Measurements from ENCODE around the gene ZNF784. TPM values are rescaled to one million over a fixed set of nuclear protein-coding genes. Genes with fewer than 3 reads are reported as not detected.
A peak's percentile ranks its signal among the peaks of the same experiment; 100 is the strongest.

The ZNF784 gene
- total and polyA plus RNA-seq, 2 of the 8 experiments (the other 6 are each of a cell fraction or from before 2014, with no cell fraction given), result 6.5 to 8.0 TPM

- CTCF ChIA-PET (ENCODE audit: partially characterized antibody), result interaction anchor here (2.6 to 2.7 kb wide), 2 partner anchors 8 to 35 kb away, joined by 10 to 12 read pairs; partner anchors contain the start of gene ZNF865
- no peak overlapping the region for H3K27ac ChIP-seq (ENCODE audit: low read depth, low read length)
- 78% methylated on average over 9 of the region's 9 CpGs; no CpG with 5 or more reads in 1 of the 2 experiments for WGBS, 2 experiments (ENCODE audit: extremely low coverage in 1 of 2, insufficient coverage in 1 of 2, insufficient read length in 1 of 2, insufficient replicate concordance in 2 of 2, low coverage in 1 of 2, low lambda C conversion rate in 2 of 2, missing lambda C conversion rate in 1 of 2)
- TF ChIP-seq TCF12 (IDR thresholded peaks at IDR 0.05; ENCODE audit: low read depth, low read length) (no peak), CBX8 (IDR thresholded peaks at IDR 0.05; ENCODE audit: borderline replicate concordance, low read depth, low read length) (no peak), KDM4A (IDR thresholded peaks at IDR 0.05; ENCODE audit: low read depth, low read length, severe bottlenecking) (no peak), JUND (IDR thresholded peaks at IDR 0.05; ENCODE audit: low read length) (no peak), SP1 (IDR thresholded peaks at IDR 0.05; ENCODE audit: low read depth, low read length) (no peak), NRF1 (IDR thresholded peaks at IDR 0.05; ENCODE audit: low read depth, low read length) (no peak), CTCF (IDR thresholded peaks at IDR 0.05; ENCODE audit: control extremely low read depth in 1 of 3, insufficient read depth in 1 of 3, low read depth in 1 of 3, low read length in 3 of 3) (no peak), RFX5 (IDR thresholded peaks at IDR 0.05; ENCODE audit: borderline replicate concordance, low read depth, low read length) (no peak), MAFK (IDR thresholded peaks at IDR 0.05; ENCODE audit: low read depth, low read length) (no peak), PHF8 (conservative IDR thresholded peaks at IDR 0.05; ENCODE audit: low read depth, low read length) (no peak), CREB1 (IDR thresholded peaks at IDR 0.05) (no peak)
These were observed 26.3 kb downstream of the ZNF784 start for GRCh38 chr19:55598034-55598433.

More at GRCh38 chr19:55598034-55598433, 26.3 kb downstream of the ZNF784 start:
- H2BK20ac ChIP-seq (ENCODE audit: low read length), result no peak overlapping the region
- H3K9ac ChIP-seq (replicated peaks in 1 of 4; ENCODE audit: extremely low read depth in 1 of 4, low read depth in 3 of 4, low read length in 3 of 4), result no peak overlapping the region
- peaks cover 0 to 3% of the 10 kb centered on the region in 2 experiments; a peak in 2 of 4 replicates for H3K79me2 ChIP-seq (ENCODE audit: control insufficient read depth in 1 of 2, insufficient read depth in 2 of 2, low read length in 2 of 2)
- H2AFZ ChIP-seq (ENCODE audit: low read length), result no peak overlapping the region
- no peak overlapping the region; the same call in 1 of the 2 replicates for H3K18ac ChIP-seq (ENCODE audit: extremely low read depth, low read length)
- H3K23ac ChIP-seq (ENCODE audit: insufficient read length), result no peak overlapping the region
- H2BK120ac ChIP-seq (replicated peaks; ENCODE audit: low read depth, low read length), result no peak overlapping the region
- no peak overlapping the region for H4K8ac ChIP-seq (ENCODE audit: extremely low read depth, insufficient read depth, low read length)
- 0 out of 2 replicates have a peak overlapping the region, but pooled peaks have one; percentile 63 for H2BK12ac ChIP-seq (ENCODE audit: low read depth, low read length)
- peaks cover 0 to 11% (median 6%) of the 10 kb centered on the region in 4 experiments; a peak in 5 of 7 replicates for H3K4me1 ChIP-seq (replicated peaks in 1 of 4; ENCODE audit: control insufficient read depth in 3 of 4, insufficient read depth in 4 of 4, low read length in 3 of 4)
- H3K4me3 ChIP-seq (ENCODE audit: extremely low read depth in 1 of 4, insufficient read depth in 2 of 4, low read depth in 3 of 4, low read length in 4 of 4), result peak overlapping the region in 3 of 4 experiments; percentile 25 to 78 (median 42); a peak in 5 of 8 replicates
- H3K79me1 ChIP-seq (ENCODE audit: low read depth, low read length), result peaks cover 3% of the 10 kb centered on the region
- no peak overlapping the region for H3K56ac ChIP-seq (replicated peaks; ENCODE audit: insufficient read length, low read depth, low read length)
- no peak overlapping the region for H4K91ac ChIP-seq (replicated peaks; ENCODE audit: insufficient read length, low read length)
- H4K5ac ChIP-seq (ENCODE audit: insufficient read length, low read depth, low read length), result no peak overlapping the region
- H3K14ac ChIP-seq (ENCODE audit: insufficient read length), result no peak overlapping the region
- peaks cover 0 to 10% (median 8%) of the 10 kb centered on the region in 4 experiments; a peak in 3 of 8 replicates for H3K36me3 ChIP-seq (ENCODE audit: control insufficient read depth in 2 of 4, insufficient read depth in 4 of 4, low read length in 3 of 4)
- FAIRE-seq (peak; percentile 58), DNase-seq (ENCODE audit: low read depth in 1 of 2, low spot score in 2 of 2) (peak in 1 of 2 experiments; percentile 48)
- no peak overlapping the region for H2AK5ac ChIP-seq (ENCODE audit: low read depth, low read length)
- no peak overlapping the region for H2BK15ac ChIP-seq (ENCODE audit: low read length)
- POLR2A ChIA-PET (ENCODE audit: partially characterized antibody), result interaction anchor here (1.0 to 3.7 kb wide), 16 partner anchors 10 to 191 kb away, joined by 3 to 42 read pairs (median 8); partner anchors contain the start of genes NAT14, U2AF2, UBE2S and ZNF579
- no peaks in the 10 kb centered on the region for H3K9me3 ChIP-seq (ENCODE audit: insufficient read depth in 2 of 2, low read depth in 1 of 2, low read length in 1 of 2)
- H3K4me2 ChIP-seq (ENCODE audit: insufficient read depth in 1 of 2, low read depth in 2 of 2, low read length in 2 of 2), result peak overlapping the region; percentile 52 to 72; a peak in 3 of 4 replicates
- peak overlapping the region; percentile 66; the same call in 1 of the 2 replicates for H2BK5ac ChIP-seq (ENCODE audit: low read depth, low read length)
- H3K4ac ChIP-seq (replicated peaks; ENCODE audit: insufficient read length, low read depth, low read length), result no peak overlapping the region
- peaks cover 10% of the 10 kb centered on the region; the same call in 1 of the 2 replicates for H3K23me2 ChIP-seq (ENCODE audit: low read depth, low read length)
- H4K20me1 ChIP-seq (replicated peaks in 1 of 2; ENCODE audit: control insufficient read depth in 1 of 2, insufficient read depth in 2 of 2, low read length in 2 of 2), result peaks cover 0 to 2% of the 10 kb centered on the region in 2 experiments
- peaks cover 0 to 2% (median 0%) of the 10 kb centered on the region in 4 experiments; a peak in 1 of 7 replicates for H3K27me3 ChIP-seq (replicated peaks in 1 of 4; ENCODE audit: control insufficient read depth in 3 of 4, extremely low read depth in 1 of 4, insufficient read depth in 3 of 4, low read length in 3 of 4)
